K562 (cell line): ENCODE measurements around the gene AJUBA. TPM values are rescaled to one million over a fixed set of nuclear protein-coding genes. Genes with fewer than 3 reads are reported as not detected.

Experiments used
- CEBPG ChIP-seq, 3 experiments: fragments of 200-800 bp in 1 of 3; sonication (Bioruptor generic) in 1 of 3; sonication (generic) in 1 of 3; formaldehyde crosslinking in 1 of 3; IDR thresholded peaks in 2 of 3; conservative IDR thresholded peaks in 1 of 3; 2 replicates each; pipeline versions ENCODE4 v1.6.1 to v1.8.0; 2016 to 2022; ENCODE audit warnings: missing compliant biosample characterization in 2 of 3, missing genetic modification characterization in 2 of 3, mild to moderate bottlenecking in 1 of 3, missing genetic modification reagents in 1 of 3
- CTCF ChIP-seq, 3 experiments: IDR thresholded peaks in 2 of 3; conservative IDR thresholded peaks in 1 of 3; 2 replicates each; pipeline ENCODE4 v1.5.1; 2011 to 2012; ENCODE audit warnings: low read length in 3 of 3, mild to moderate bottlenecking in 3 of 3, control low read depth in 2 of 3, improper control_type of control experiment in 1 of 3, inconsistent platforms in 1 of 3, low read depth in 1 of 3, mixed read lengths in 1 of 3, moderate library complexity in 1 of 3; ENCODE audit not compliant: insufficient read depth in 2 of 3
- CTCFL ChIP-seq: IDR thresholded peaks from 2 replicates; pipeline ENCODE4 v1.6.1; 2011; ENCODE audit warnings: borderline replicate concordance, low read depth, mild to moderate bottlenecking, moderate library complexity, low read length; ENCODE audit not compliant: insufficient read depth, poor library complexity, severe bottlenecking
- FOXM1 ChIP-seq, 2 experiments: fragments of 450-650 bp in 1 of 2; sonication (generic) in 1 of 2; formaldehyde crosslinking in 1 of 2; IDR thresholded peaks; 2 replicates each; pipeline versions ENCODE4 v1.6.1 to v1.9.0; 2017 to 2022; ENCODE audit warnings: low read depth in 2 of 2, mild to moderate bottlenecking in 2 of 2, missing genetic modification reagents in 1 of 2, moderate library complexity in 1 of 2
- KDM5B ChIP-seq: fragments of 200-600 bp; sonication (generic); IDR thresholded peaks from 2 replicates; pipeline ENCODE4 v1.6.1; 2012; ENCODE audit warnings: low read depth, mild to moderate bottlenecking, moderate library complexity, low read length, control low read depth, inconsistent platforms; ENCODE audit not compliant: insufficient replicate concordance
- KLF10 ChIP-seq: fragments of 250-450 bp; sonication (Bioruptor Pico); IDR thresholded peaks from 2 replicates; pipeline ENCODE4 v1.6.1; 2021; ENCODE audit warnings: matching md5 sums
- NR4A1 ChIP-seq, 2 experiments: fragments of 250-450 bp in 1 of 2; fragments of 450-650 bp in 1 of 2; sonication (Bioruptor Pico) in 1 of 2; IDR thresholded peaks; 2 replicates each; pipeline versions ENCODE4 v1.4.0 to v1.6.1; 2016 to 2020; ENCODE audit warnings: mild to moderate bottlenecking in 2 of 2, missing compliant biosample characterization in 1 of 2, missing genetic modification characterization in 1 of 2, moderate library complexity in 1 of 2
- SAP30 ChIP-seq: fragments of 200-600 bp; sonication (generic); IDR thresholded peaks from 2 replicates; pipeline ENCODE4 v1.6.1; 2012; ENCODE audit warnings: borderline replicate concordance, low read depth, mild to moderate bottlenecking, moderate library complexity, low read length, control low read depth, inconsistent platforms; ENCODE audit not compliant: insufficient read depth, poor library complexity, severe bottlenecking
- SMARCA4 ChIP-seq: fragments of 450-650 bp; IDR thresholded peaks from 2 replicates; pipeline ENCODE4 v1.6.1; 2016
- SOX6 ChIP-seq: fragments of 450-650 bp; IDR thresholded peaks from 2 replicates; pipeline ENCODE4 v1.6.1; 2014; ENCODE audit warnings: mild to moderate bottlenecking
- TSHZ1 ChIP-seq: fragments of 250-450 bp; sonication (Bioruptor Pico); IDR thresholded peaks from 2 replicates; pipeline ENCODE4 v1.4.0; 2020; ENCODE audit warnings: mild to moderate bottlenecking, moderate library complexity
- U2AF2 ChIP-seq: fragments of 200-400 bp; formaldehyde crosslinking; optimal IDR thresholded peaks from 2 replicates; pipeline ENCODE3; 2017; ENCODE audit warnings: low read depth, mild to moderate bottlenecking, low read length
- WHSC1 ChIP-seq: IDR thresholded peaks from one replicate; pipeline ENCODE4 v1.6.1; 2012; ENCODE audit warnings: low read length, control low read depth, inconsistent platforms
- ZNF212 ChIP-seq: fragments of 450-650 bp; formaldehyde crosslinking; IDR thresholded peaks from 2 replicates; pipeline ENCODE4 v1.4.0; 2020; ENCODE audit warnings: mild to moderate bottlenecking
- ZNF224 ChIP-seq: sonication (generic); formaldehyde crosslinking; IDR thresholded peaks from 2 replicates; pipeline ENCODE4 v1.8.0; 2022; ENCODE audit warnings: mild to moderate bottlenecking, missing genetic modification reagents
- ZNF24 ChIP-seq: fragments of 450-650 bp; IDR thresholded peaks from 2 replicates; pipeline ENCODE4 v1.6.1; 2016
- ZNF444 ChIP-seq: fragments of 250-450 bp; sonication (Bioruptor Pico); IDR thresholded peaks from 2 replicates; pipeline ENCODE4 v1.4.0; 2020; ENCODE audit warnings: mild to moderate bottlenecking, moderate library complexity
- ZNF586 ChIP-seq: fragments of 450-650 bp; formaldehyde crosslinking; conservative IDR thresholded peaks from 2 replicates; pipeline ENCODE4 v1.4.0; 2020; ENCODE audit warnings: mild to moderate bottlenecking, moderate library complexity
- polyA plus RNA-seq, 8 experiments: library from polyadenylated mRNA; depleted of rRNA in 4 of 8; stranded (reverse) in 5 of 8; unstranded in 3 of 8; fragments of >200 nt; fragmentation: Nextera tagmentation in 2 of 8; fragmentation: Illumina TruSeq in 1 of 8; extraction: Ambion mirVana in 2 of 8; extraction: Trizol in 1 of 8; gene quantifications; 2 replicates each; pipeline versions ENCODE4 v1.2.1 to v1.2.3, GENCODE V29; 2011 to 2014; ENCODE audit warnings: inconsistent platforms in 1 of 8, missing spikeins in 1 of 8
- total RNA-seq, 7 experiments: library from RNA; depleted of rRNA in 6 of 7; stranded (reverse); fragments of >200 nt in 6 of 7; fragmentation: Illumina TruSeq in 2 of 7; extraction: Trizol in 2 of 7; gene quantifications; 2 replicates each; pipeline versions ENCODE4 v1.2.1 to v1.2.3, GENCODE V29; 2011 to 2021; ENCODE audit warnings: low replicate concordance in 1 of 7

Gene AJUBA
- total and polyA plus RNA-seq, 9 of the 15 experiments (the other 6 are each of a cell fraction or from before 2014, with no cell fraction given), result 0.73 to 4.7 (median 2.8) TPM

- TF ChIP-seq ZNF444 (CRISPR knock-in tag) (no peak), SAP30 (peak; percentile 95), KLF10 (no peak), ZNF586 (CRISPR knock-in tag) (no peak), ZNF224 (CRISPR knock-in tag) (no peak), ZNF212 (CRISPR knock-in tag) (no peak), SOX6 (peak; percentile 25; the same call in 1 of the 2 replicates), CTCFL (no peak), NR4A1 (CRISPR knock-in tag; IDR thresholded peaks at IDR 0.05) (no peak), NR4A1 (tag; IDR thresholded peaks at IDR 0.05) (no peak), U2AF2 (no peak), FOXM1 (IDR thresholded peaks at IDR 0.05; ENCODE audit: low read depth) (0 out of 2 replicates have a peak, but pooled peaks have one; percentile 20), FOXM1 (CRISPR knock-in tag; IDR thresholded peaks at IDR 0.05; ENCODE audit: low read depth) (0 out of 2 replicates have a peak, but pooled peaks have one; percentile 76), CEBPG (CRISPR knock-in tag; IDR thresholded peaks at IDR 0.05) (peak; percentile 81), CEBPG (tag; conservative IDR thresholded peaks at IDR 0.05 in 1 of 2, IDR thresholded peaks at IDR 0.05 in 1 of 2) (peak; percentile 50 to 69; a peak in 3 of 4 replicates), WHSC1 (no peak), TSHZ1 (CRISPR knock-in tag) (no peak), KDM5B (peak; percentile 96), SMARCA4 (0 out of 2 replicates have a peak, but pooled peaks have one; percentile 6), CTCF (IDR thresholded peaks at IDR 0.05 in 2 of 3, conservative IDR thresholded peaks at IDR 0.05 in 1 of 3; ENCODE audit: insufficient read depth in 2 of 3, low read depth in 1 of 3, low read length in 3 of 3) (peak in 1 of 3 experiments; percentile 26; a peak in 2 of 6 replicates), ZNF24 (0 out of 2 replicates have a peak, but pooled peaks have one; percentile 22)
These were observed 53.0 kb downstream of the AJUBA start, which contains the start of gene PRMT5 (continued) for GRCh38 chr14:22929104-22929960.
